NCI-H1105 (cell line): ENCODE data around the gene GJC1.

Experiments used
- DNase-seq: peaks from one replicate; lab custom pipeline; 2025; lab: John Stamatoyannopoulos, UW

GJC1 gene

GRCh38 chr17:44776628-44777393 lies 53.3 kb downstream of the GJC1 start:
- no peak for DNase-seq

GRCh38 chr17:44775838-44776621 lies 54.1 kb downstream of the GJC1 start:
- peak; percentile 78 for DNase-seq

DNA sequence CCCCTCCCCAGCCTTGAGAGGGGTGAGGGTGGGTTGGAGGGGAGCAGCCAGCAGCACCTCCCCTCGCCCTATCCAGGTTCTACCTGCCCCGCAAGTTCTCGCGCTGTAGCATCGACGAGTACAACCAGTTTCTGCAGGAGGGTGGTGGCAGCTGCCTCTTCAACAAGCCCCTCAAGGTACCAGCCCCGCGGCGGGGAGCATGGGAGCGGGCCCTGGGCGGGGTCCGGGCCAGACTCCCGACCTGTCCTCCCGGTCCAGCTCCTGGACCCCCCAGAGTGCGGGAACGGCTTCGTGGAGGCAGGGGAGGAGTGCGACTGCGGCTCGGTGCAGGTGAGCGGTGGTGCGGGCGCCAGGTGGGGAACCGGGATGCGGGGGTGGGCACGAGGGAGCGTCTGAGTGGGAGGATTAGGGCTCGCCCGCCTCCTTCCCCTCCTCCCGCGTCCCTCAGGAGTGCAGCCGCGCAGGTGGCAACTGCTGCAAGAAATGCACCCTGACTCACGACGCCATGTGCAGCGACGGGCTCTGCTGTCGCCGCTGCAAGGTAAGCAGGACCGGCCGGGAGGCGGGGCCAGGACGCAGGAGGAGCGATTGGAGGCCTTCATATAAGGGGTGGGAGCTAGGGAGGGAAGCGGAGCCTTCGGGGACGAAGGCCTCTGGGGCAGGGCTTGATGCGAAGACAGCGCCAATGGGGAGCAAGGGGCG lies 54.8 kb downstream of the GJC1 start:
- DNase-seq = peak; percentile 97

GRCh38 chr17:44774271-44775135 lies 55.6 kb downstream of the GJC1 start:
- peak; percentile 76 for DNase-seq

- no peak for DNase-seq
These were observed 56.9 kb downstream of the GJC1 start for GRCh38 chr17:44773140-44773539.

DNA sequence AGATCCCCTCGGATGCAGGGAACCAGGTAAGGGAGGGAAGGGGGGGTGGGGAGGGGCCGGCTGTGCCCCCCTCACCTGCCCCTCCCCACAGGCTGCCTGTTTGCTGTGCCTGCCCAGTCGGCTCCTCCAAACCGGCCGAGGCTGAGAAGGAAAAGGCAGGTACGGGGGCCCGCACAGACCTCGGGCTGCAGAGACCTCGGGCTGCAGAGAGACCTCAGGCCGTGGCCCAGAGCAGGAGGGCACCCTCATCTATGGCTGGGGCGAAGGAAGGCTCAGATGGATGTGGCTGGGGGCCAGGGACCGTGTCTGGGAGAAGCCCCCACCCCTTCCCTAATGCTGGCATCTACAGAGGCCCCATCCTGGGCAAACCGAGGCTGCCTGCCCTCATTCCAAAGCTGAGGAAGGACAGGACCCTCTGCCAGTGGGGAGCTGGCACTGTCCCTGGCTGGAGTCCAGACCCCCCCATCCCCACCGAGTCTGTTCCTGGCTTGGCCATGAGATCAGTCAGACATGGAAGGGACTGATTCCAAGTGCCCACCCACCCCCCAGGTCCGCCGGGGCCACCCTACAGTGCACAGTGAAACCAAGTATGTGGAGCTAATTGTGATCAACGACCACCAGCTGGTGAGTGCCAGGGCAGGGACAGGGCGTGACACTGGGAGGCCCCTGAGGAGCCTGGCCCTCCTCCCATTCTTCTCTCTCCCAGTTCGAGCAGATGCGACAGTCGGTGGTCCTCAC lies 57.6 kb downstream of the GJC1 start:
- no peak for DNase-seq

DNA sequence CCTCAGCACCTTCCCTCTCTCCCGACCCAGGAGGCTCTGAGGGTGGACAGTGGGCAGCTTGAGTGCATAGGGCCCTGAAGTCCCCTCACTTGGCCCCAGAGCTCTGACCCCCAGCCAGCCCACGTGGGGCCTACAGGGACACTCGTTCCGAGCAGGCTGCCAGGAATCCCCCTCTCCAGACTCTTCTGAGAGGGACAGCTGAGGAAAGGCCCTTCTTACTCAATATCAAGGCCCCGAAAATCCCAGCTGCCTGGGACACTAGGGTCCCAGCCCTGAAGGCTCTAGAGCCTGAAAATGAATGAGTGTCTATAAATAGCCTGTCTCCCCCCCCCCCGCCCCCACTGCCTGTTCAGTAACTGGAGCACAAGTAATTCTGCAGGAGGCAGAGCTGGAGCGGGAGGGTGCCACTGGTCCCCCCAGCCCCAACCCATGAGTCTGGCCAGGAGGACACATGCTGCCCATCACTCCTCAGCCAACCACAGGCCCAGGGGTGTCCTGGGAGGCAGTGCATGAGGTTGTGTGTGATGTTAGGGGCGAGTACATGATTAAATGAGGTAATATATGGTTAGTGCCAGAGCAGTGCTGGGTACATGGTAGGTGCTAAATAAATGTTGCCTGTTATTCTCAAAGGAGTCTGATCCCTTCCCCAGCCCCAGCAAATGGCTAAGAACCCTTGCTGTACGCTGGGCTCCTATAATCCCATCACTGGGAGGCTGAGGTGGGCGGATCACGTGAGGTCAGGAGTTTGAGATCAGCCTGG lies 59.7 kb downstream of the GJC1 start:
- no peak for DNase-seq

DNA sequence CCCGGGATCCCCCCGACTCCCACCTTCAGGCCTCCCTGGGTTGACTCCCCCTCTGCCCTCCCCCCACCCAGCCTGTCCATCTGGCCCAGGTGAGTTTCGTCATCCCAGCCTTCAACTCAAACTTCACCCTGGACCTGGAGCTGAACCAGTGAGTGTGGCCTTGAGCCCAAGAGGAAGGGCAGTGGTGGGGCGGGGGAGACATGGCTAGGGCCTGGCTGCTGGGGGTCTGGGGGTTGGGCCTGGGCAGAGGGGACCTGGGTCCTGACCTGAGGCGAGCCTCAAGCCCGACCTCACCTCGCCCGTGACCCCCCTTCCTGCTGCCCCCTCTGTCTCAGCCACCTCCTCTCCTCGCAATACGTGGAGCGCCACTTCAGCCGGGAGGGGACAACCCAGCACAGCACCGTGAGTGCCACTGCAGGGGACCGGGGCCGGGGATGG lies 60.4 kb downstream of the GJC1 start:
- no peak for DNase-seq

DNA sequence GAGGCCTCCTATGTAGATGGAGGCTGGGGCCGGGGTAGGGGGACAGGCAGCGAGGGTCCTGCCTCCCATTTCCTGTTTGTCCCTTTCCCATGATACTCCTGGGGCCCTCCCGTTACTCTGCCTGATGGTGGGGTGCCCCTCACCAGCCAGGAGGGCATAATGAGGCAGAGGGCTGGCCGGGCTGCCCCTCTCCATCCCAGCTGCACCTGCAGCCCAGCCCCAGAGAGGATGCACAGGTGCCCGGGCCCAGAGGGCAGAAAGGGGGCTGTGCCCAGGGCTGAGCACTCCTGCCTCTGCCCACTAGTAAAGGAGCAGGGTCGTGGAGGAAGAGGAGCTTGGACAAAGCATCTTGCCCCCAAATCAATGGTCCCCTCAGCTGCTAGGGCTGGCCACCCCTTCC lies 60.9 kb downstream of the GJC1 start:
- DNase-seq = no peak

- no peak for DNase-seq
These were observed 61.5 kb downstream of the GJC1 start for GRCh38 chr17:44768505-44769142.

- no peak for DNase-seq
These were observed 62.6 kb downstream of the GJC1 start for GRCh38 chr17:44767493-44767892.

GRCh38 chr17:44766409-44767038 lies 63.6 kb downstream of the GJC1 start:
- no peak for DNase-seq

DNA sequence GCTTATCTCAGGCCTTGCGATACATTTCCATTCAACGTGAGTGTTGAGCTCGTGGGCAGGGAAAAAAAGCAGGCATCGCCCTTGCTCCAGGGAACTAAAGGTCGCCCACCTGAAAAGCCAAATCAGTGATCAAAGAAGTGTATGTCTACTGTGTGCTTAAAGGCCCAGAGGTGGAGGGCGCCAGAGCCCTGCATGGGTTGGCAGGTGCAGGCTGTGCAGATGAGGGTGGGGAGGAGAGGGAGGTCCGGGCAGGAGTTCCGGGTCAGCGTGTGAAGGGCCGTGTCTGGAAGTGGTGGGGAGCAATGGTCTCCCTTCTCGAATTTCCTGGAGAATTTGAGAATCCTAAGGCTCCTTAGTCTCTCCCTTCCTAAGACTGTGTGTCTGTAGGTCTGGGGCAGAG lies 64.1 kb downstream of the GJC1 start:
- no peak for DNase-seq

DNA sequence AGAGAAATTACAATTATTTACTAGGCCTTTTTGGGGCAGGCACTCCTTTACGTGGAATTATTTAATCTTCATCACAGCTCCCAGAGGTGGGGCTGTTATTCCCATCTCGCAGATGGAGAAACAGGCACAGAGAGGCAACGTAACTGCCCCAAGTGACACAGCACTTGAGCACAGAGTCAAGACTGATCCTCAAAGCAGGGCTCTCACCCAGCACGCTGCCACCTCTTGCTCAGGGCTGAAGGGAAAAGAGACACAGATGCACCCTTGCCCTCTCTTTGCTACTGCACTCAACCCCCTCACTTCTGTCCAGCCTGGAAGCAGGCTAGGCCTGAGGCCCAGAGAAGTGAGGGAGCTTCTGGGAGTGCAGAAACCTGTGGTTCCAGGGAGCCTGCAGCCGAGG lies 66.9 kb downstream of the GJC1 start:
- no peak for DNase-seq

DNA sequence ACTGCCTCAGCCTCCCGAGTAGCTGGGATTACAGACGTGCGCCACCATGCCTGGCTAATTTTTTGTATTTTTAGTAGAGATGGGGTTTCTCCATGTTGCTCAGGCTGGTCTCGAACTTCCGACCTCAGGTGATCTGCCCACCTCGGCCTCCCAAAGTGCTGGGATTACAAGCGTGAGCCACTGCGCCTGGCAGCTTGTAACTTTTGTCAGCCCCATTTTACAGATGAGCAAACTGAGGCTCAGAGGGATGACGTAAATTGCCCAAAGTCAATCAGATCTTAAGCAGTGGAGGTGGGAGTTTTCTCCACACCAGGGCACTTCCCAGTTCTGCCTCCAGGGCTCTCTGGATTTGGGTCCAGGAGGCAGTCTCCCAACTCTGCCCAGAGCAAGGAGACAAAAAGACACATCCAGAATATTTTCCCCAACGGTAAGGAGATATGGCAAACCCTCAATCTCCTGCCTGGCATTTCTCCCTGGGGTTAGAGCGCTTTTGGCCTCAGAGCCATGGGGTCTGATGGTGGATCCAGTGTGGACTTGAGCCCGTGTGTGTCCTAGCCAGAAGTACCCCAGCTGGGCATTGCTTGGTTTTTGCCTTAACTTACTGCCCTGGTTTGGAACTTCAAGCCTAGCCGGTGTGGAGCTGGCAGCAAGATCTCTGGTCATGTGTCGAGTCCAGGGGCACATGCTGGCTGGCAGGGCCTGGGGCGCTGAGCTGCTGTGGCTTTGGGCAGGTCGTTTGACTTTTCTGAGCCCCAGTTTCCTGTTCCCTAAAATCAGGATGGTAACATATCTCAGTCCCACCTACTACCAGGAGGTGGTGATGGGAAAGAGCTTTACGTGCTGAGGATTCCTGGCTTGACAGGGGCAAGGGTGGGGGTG lies 67.9 kb downstream of the GJC1 start:
- no peak for DNase-seq

- DNase-seq = no peak
These were observed 69.4 kb downstream of the GJC1 start for GRCh38 chr17:44760474-44761308.

DNA sequence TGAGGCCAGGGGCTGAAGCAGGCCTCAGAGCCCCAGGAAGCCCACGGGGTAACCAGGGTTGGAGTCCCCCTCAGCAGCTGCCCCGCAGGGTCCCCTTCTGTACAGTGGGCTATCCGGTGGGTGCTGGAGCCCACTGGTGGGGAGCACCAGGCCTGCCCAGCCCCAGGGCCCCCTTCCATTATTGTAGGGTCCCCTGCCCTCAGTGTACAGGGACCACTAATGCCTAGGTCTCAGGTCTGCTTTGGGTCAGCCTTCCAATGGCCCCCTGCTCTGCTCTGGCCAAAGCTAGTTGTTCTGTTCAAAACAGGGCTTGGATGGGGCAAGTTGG lies 70.2 kb downstream of the GJC1 start:
- DNase-seq = no peak
